Vagina (tissue), 2 donors: Measurements from ENCODE around the gene C5orf63.

Source experiments
- CTCF ChIP-seq, 3 experiments: fragments of 450-650 bp in 2 of 3; fragments of 200-600 bp in 1 of 3; sonication (generic) in 1 of 3; IDR thresholded peaks; one replicate each; pipeline ENCODE4 v1.5.1; 2017 to 2019; ENCODE audit warnings: antibody characterized with exemption in 3 of 3, mild to moderate bottlenecking in 2 of 3, moderate library complexity in 2 of 3
- POLR2A ChIP-seq, 2 donors: fragments of 450-650 bp; IDR thresholded peaks; one replicate each; pipeline ENCODE4 v1.6.1; 2017; ENCODE audit warnings: antibody characterized with exemption in 2 of 2, mild to moderate bottlenecking in 2 of 2, moderate library complexity in 2 of 2

- TF ChIP-seq CTCF (IDR thresholded peaks at IDR 0.05): no peak
- TF ChIP-seq POLR2A (IDR thresholded peaks at IDR 0.05): no peak
Observed at GRCh38 chr5:127101533-127101932, 28.2 kb upstream of the C5orf63 start.
